HEK293 (cell line): ENCODE measurements around the gene ATG2A.

ENCODE experiments used
- CTCF ChIA-PET: fragments of 350-600 bp; formaldehyde crosslinking; extraction: SDS; loops from one replicate; lab custom pipeline; 2021; ENCODE audit warnings: antibody characterized with exemption; lab: Yijun Ruan, JAX
- POLR2A ChIA-PET: fragments of 300-600 bp; formaldehyde crosslinking; extraction: SDS; loops from one replicate; lab custom pipeline; 2020; ENCODE audit warnings: antibody characterized with exemption, inconsistent platforms; lab: Yijun Ruan, JAX
- H3K27ac ChIP-seq: fragments of 200-500 bp; sonication (Bioruptor generic); 2 replicates; pipeline ENCODE4 v1.5.1; 2014; ENCODE audit warnings: low read depth, low read length, control low read depth, inconsistent platforms; ENCODE audit errors: extremely low read depth
- H3K36me3 ChIP-seq, 2 experiments: fragments of 200-500 bp in 1 of 2; sonication (Bioruptor generic) in 1 of 2; 1 replicate in 1 of 2; 2 replicates in 1 of 2; pipeline ENCODE4 v1.5.1; 2014 to 2017; ENCODE audit warnings: inconsistent platforms in 2 of 2, low read length in 2 of 2; ENCODE audit not compliant: control insufficient read depth in 2 of 2, insufficient read depth in 1 of 2
- H3K4me1 ChIP-seq: fragments of 200-500 bp; sonication (Bioruptor generic); 2 replicates; pipeline ENCODE4 v1.5.1; 2014; ENCODE audit warnings: mild to moderate bottlenecking, low read length, inconsistent platforms; ENCODE audit not compliant: control insufficient read depth, insufficient read depth
- H3K4me3 ChIP-seq: 2 replicates; pipeline ENCODE4 v1.5.1; 2011; ENCODE audit warnings: low read depth, mild to moderate bottlenecking, control low read depth, low read length, moderate library complexity
- H3K9me3 ChIP-seq: fragments of 200-500 bp; sonication (Bioruptor generic); 2 replicates; pipeline ENCODE4 v1.5.1; 2014; ENCODE audit warnings: low read depth, low read length, inconsistent platforms; ENCODE audit not compliant: control insufficient read depth, insufficient read depth
- EGR2 ChIP-seq: fragments of 450-650 bp; formaldehyde crosslinking; IDR thresholded peaks from 2 replicates; pipeline ENCODE4 v1.5.1; 2016; ENCODE audit warnings: low read depth, missing biosample characterization, missing genetic modification characterization
- GLIS2 ChIP-seq: fragments of 450-650 bp; formaldehyde crosslinking; IDR thresholded peaks from 2 replicates; pipeline ENCODE4 v1.5.1; 2016; ENCODE audit warnings: missing biosample characterization, missing genetic modification characterization
- KLF1 ChIP-seq: fragments of 450-650 bp; formaldehyde crosslinking; IDR thresholded peaks from 2 replicates; pipeline ENCODE4 v1.5.1; 2016; ENCODE audit warnings: missing biosample characterization, missing genetic modification characterization
- KLF7 ChIP-seq: fragments of 450-650 bp; formaldehyde crosslinking; IDR thresholded peaks from 2 replicates; pipeline ENCODE4 v1.5.1; 2016; ENCODE audit warnings: missing biosample characterization, missing genetic modification characterization, borderline replicate concordance
- KLF9 ChIP-seq: fragments of 450-650 bp; formaldehyde crosslinking; IDR thresholded peaks from 2 replicates; pipeline ENCODE4 v1.5.1; 2016; ENCODE audit warnings: missing biosample characterization, missing genetic modification characterization, low read depth
- OVOL3 ChIP-seq: fragments of 450-650 bp; formaldehyde crosslinking; IDR thresholded peaks from 2 replicates; pipeline ENCODE4 v1.5.1; 2016; ENCODE audit warnings: missing biosample characterization, missing genetic modification characterization
- SCRT2 ChIP-seq: fragments of 450-650 bp; formaldehyde crosslinking; IDR thresholded peaks from 2 replicates; pipeline ENCODE4 v1.5.1; 2016; ENCODE audit warnings: missing biosample characterization, missing genetic modification characterization
- SP2 ChIP-seq: fragments of 450-650 bp; formaldehyde crosslinking; IDR thresholded peaks from 2 replicates; pipeline ENCODE4 v1.5.1; 2016; ENCODE audit warnings: missing biosample characterization, missing genetic modification characterization
- ZBTB20 ChIP-seq: fragments of 450-650 bp; formaldehyde crosslinking; IDR thresholded peaks from 2 replicates; pipeline ENCODE4 v1.5.1; 2016; ENCODE audit warnings: missing biosample characterization, missing genetic modification characterization
- ZBTB7A ChIP-seq: fragments of 450-650 bp; formaldehyde crosslinking; IDR thresholded peaks from 2 replicates; pipeline ENCODE4 v1.5.1; 2016; ENCODE audit warnings: low read depth, missing biosample characterization, missing genetic modification characterization
- ZFHX2 ChIP-seq: fragments of 450-650 bp; formaldehyde crosslinking; conservative IDR thresholded peaks from 2 replicates; pipeline ENCODE4 v1.5.1; 2016; ENCODE audit warnings: missing biosample characterization, missing genetic modification characterization
- ZFP3 ChIP-seq: fragments of 450-650 bp; formaldehyde crosslinking; IDR thresholded peaks from 2 replicates; pipeline ENCODE4 v1.5.1; 2016; ENCODE audit warnings: low read depth, missing biosample characterization, missing genetic modification characterization
- ZFP69B ChIP-seq: fragments of 450-650 bp; formaldehyde crosslinking; IDR thresholded peaks from 2 replicates; pipeline ENCODE4 v1.5.1; 2016; ENCODE audit warnings: missing biosample characterization, missing genetic modification characterization
- ZIC2 ChIP-seq: fragments of 450-650 bp; formaldehyde crosslinking; IDR thresholded peaks from 2 replicates; pipeline ENCODE4 v1.5.1; 2016; ENCODE audit warnings: missing biosample characterization, missing genetic modification characterization
- ZNF311 ChIP-seq: fragments of 450-650 bp; formaldehyde crosslinking; IDR thresholded peaks from 2 replicates; pipeline ENCODE4 v1.5.1; 2017; ENCODE audit warnings: missing biosample characterization, missing genetic modification characterization, borderline replicate concordance
- ZNF423 ChIP-seq: fragments of 450-650 bp; formaldehyde crosslinking; IDR thresholded peaks from 2 replicates; pipeline ENCODE4 v1.5.1; 2016; ENCODE audit warnings: missing biosample characterization, missing genetic modification characterization
- ZNF530 ChIP-seq: fragments of 450-650 bp; formaldehyde crosslinking; IDR thresholded peaks from 2 replicates; pipeline ENCODE4 v1.5.1; 2016; ENCODE audit warnings: low read depth, missing biosample characterization, missing genetic modification characterization
- ZNF544 ChIP-seq: fragments of 450-650 bp; formaldehyde crosslinking; IDR thresholded peaks from 2 replicates; pipeline ENCODE4 v1.5.0; 2017; ENCODE audit warnings: missing biosample characterization, missing genetic modification characterization
- ZNF600 ChIP-seq: fragments of 450-650 bp; formaldehyde crosslinking; IDR thresholded peaks from 2 replicates; pipeline ENCODE4 v1.5.1; 2016; ENCODE audit warnings: missing biosample characterization, missing genetic modification characterization
- ZNF645 ChIP-seq: fragments of 450-650 bp; formaldehyde crosslinking; IDR thresholded peaks from 2 replicates; pipeline ENCODE4; 2016; ENCODE audit warnings: missing biosample characterization, missing genetic modification characterization
- TF ChIP-seq, protein P1 (sequence below): fragments of 450-650 bp; formaldehyde crosslinking; IDR thresholded peaks from 2 replicates; pipeline ENCODE4 v1.5.1; 2016; ENCODE audit warnings: missing biosample characterization, missing genetic modification characterization

ATG2A gene

DNA sequence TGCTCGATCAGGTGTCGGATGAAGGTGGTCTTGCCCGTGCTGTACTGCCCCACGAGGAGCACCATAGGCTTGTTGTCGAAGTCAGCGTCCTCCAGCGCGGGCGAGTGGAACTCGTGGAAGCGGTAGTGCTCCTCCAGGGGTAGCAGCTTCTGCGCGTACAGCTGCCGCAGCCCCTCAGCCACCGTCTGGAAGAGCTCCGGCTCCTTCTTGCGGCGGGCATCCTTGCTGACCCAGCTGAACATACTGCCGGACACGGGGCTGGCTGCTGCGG is 38.9 kb downstream of the ATG2A start (continued):
- no peak for TF ChIP-seq OVOL3 (tag by site-specific recombination)
- no peak for TF ChIP-seq ZNF530 (tag by site-specific recombination)
- TF ChIP-seq ZNF600 (tag by site-specific recombination): peak; percentile 91
- TF ChIP-seq ZNF544 (tag by site-specific recombination): no peak

- CTCF ChIA-PET: interaction anchor here (0.6 to 4.6 kb wide), 12 partner anchors 10 to 1195 kb away, joined by 3 to 36 read pairs (median 4); no protein-coding TSS in a partner anchor
- POLR2A ChIA-PET: interaction anchor here (0.6 to 2.8 kb wide), 14 partner anchors 7 to 235 kb away, joined by 3 to 23 read pairs (median 4); partner anchors contain the start of genes MEN1 and SF1
- Histone ChIP-seq H3K27ac (no peak overlapping the region; the same call in 1 of the 2 replicates), H3K36me3 (peaks cover 0 to 19% of the 10 kb centered on the region in 2 experiments; a peak in 1 of 3 replicates), H3K9me3 (no peaks in the 10 kb centered on the region), H3K4me1 (no peaks in the 10 kb centered on the region)
- peak; percentile 96 for TF ChIP-seq KLF1
- peak; percentile 54 for TF ChIP-seq ZFHX2 (tag by site-specific recombination)
- TF ChIP-seq ZBTB7A: peak; percentile 49; the same call in 1 of the 2 replicates
- 0 out of 2 replicates have a peak, but pooled peaks have one; percentile 0 for TF ChIP-seq SP2 (tag by site-specific recombination)
- peak; percentile 88 for TF ChIP-seq KLF9 (tag by site-specific recombination)
- peak; percentile 71 for TF ChIP-seq GLIS2 (tag by site-specific recombination)
- TF ChIP-seq ZNF645 (tag by site-specific recombination): no peak
- peak; percentile 60; the same call in 1 of the 2 replicates for TF ChIP-seq EGR2 (tag by site-specific recombination)
- peak; percentile 80 for TF ChIP-seq SCRT2 (tag by site-specific recombination)
- peak; percentile 59; the same call in 1 of the 2 replicates for TF ChIP-seq KLF7
- peak; percentile 42; the same call in 1 of the 2 replicates for TF ChIP-seq ZBTB20 (tag by site-specific recombination)
- TF ChIP-seq ZNF423 (tag by site-specific recombination): 0 out of 2 replicates have a peak, but pooled peaks have one; percentile 8
- 0 out of 2 replicates have a peak, but pooled peaks have one; percentile 22 for TF ChIP-seq ZFP69B (tag by site-specific recombination)
- no peak for TF ChIP-seq ZIC2
- peak; percentile 56; the same call in 1 of the 2 replicates for TF ChIP-seq ZFP3 (tag by site-specific recombination)
- TF ChIP-seq, protein P1, sequence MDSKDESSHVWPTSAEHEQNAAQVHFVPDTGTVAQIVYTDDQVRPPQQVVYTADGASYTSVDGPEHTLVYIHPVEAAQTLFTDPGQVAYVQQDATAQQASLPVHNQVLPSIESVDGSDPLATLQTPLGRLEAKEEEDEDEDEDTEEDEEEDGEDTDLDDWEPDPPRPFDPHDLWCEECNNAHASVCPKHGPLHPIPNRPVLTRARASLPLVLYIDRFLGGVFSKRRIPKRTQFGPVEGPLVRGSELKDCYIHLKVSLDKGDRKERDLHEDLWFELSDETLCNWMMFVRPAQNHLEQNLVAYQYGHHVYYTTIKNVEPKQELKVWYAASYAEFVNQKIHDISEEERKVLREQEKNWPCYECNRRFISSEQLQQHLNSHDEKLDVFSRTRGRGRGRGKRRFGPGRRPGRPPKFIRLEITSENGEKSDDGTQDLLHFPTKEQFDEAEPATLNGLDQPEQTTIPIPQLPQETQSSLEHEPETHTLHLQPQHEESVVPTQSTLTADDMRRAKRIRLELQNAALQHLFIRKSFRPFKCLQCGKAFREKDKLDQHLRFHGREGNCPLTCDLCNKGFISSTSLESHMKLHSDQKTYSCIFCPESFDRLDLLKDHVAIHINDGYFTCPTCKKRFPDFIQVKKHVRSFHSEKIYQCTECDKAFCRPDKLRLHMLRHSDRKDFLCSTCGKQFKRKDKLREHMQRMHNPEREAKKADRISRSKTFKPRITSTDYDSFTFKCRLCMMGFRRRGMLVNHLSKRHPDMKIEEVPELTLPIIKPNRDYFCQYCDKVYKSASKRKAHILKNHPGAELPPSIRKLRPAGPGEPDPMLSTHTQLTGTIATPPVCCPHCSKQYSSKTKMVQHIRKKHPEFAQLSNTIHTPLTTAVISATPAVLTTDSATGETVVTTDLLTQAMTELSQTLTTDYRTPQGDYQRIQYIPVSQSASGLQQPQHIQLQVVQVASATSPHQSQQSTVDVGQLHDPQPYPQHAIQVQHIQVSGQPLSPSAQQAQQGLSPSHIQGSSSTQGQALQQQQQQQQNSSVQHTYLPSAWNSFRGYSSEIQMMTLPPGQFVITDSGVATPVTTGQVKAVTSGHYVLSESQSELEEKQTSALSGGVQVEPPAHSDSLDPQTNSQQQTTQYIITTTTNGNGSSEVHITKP (tag by site-specific recombination): no peak
- no peak for TF ChIP-seq ZNF311 (tag by site-specific recombination)
- TF ChIP-seq, all 188 proteins: peak for 13
- H3K4me3 ChIP-seq: peak overlapping the region; percentile 66
Observed at GRCh38 chr11:64877390-64878222, 39.4 kb downstream of the ATG2A start.
